Activated naive CD4-positive, alpha-beta T cell treated with anti-CD3 and anti-CD28 coated beads for 36 hours (primary cell): Measurements from ENCODE around the gene ULK2. TPM values are rescaled to one million over a fixed set of nuclear protein-coding genes. Genes with fewer than 3 reads are reported as not detected.

ENCODE experiments used
- CTCF ChIA-PET: fragments of 350-600 bp; sonication (Branson Sonifier 250); formaldehyde crosslinking; loops from one replicate; lab custom pipeline; 2021; ENCODE audit warnings: antibody characterized with exemption; lab: Charles Lee
- DNase-seq: peaks from one replicate; pipeline ENCODE4 v3.0.0-alpha.2; 2020
- H3K27ac Mint-ChIP-seq: one replicate; pipeline ENCODE4 v1.8.0; 2021; ENCODE audit warnings: mild to moderate bottlenecking, mixed read lengths
- H3K27me3 Mint-ChIP-seq: one replicate; pipeline ENCODE4 v1.8.0; 2021; ENCODE audit warnings: low read depth, mixed read lengths
- H3K36me3 Mint-ChIP-seq: one replicate; pipeline ENCODE4 v1.8.0; 2021; ENCODE audit warnings: low read depth, mixed read lengths
- H3K4me1 Mint-ChIP-seq: one replicate; pipeline ENCODE4 v1.8.0; 2021; ENCODE audit warnings: low read depth, mixed read lengths
- H3K4me3 Mint-ChIP-seq: one replicate; pipeline ENCODE4 v1.8.0; 2021; ENCODE audit warnings: mild to moderate bottlenecking, moderate library complexity, mixed read lengths
- H3K9me3 Mint-ChIP-seq: one replicate; pipeline ENCODE4 v1.8.0; 2021; ENCODE audit warnings: mixed read lengths
- intact Hi-C: fragments of 100-400 bp; cut with micrococcal nuclease; formaldehyde crosslinking; loops from one replicate; pipeline ENCODE4 v1.15.1; 2023
- total RNA-seq, 2 experiments: library from RNA; stranded (reverse); gene quantifications; one replicate each; pipeline ENCODE4 v1.2.3, GENCODE V29; 2021

ULK2 gene
- total RNA-seq, 2 experiments from 2014 or later: 10.2 to 10.3 TPM

- intact Hi-C loops: no loop called here
- Mint-ChIP-seq H3K4me3 (no peak overlapping the region), H3K36me3 (no peaks in the 10 kb centered on the region), H3K27me3 (peaks cover 4% of the 10 kb centered on the region), H3K27ac (no peak overlapping the region), H3K4me1 (peaks cover 6% of the 10 kb centered on the region), H3K9me3 (no peaks in the 10 kb centered on the region)
- DNase-seq: no peak
- CTCF ChIA-PET: interaction anchor here (1.2 kb wide), 2 partner anchors 11 to 16 kb away, joined by 3 to 4 read pairs; no protein-coding TSS in a partner anchor
Observed at GRCh38 chr17:19750835-19751234, 116.9 kb downstream of the ULK2 start.

GRCh38 chr17:19750020-19750572 lies 117.6 kb downstream of the ULK2 start:
- Mint-ChIP-seq H3K27me3 (peaks cover 4% of the 10 kb centered on the region), H3K9me3 (no peaks in the 10 kb centered on the region), H3K4me3 (no peak overlapping the region), H3K4me1 (peaks cover 6% of the 10 kb centered on the region), H3K36me3 (no peaks in the 10 kb centered on the region), H3K27ac (no peak overlapping the region)
- CTCF ChIA-PET: interaction anchor here (1.2 to 1.5 kb wide), 2 partner anchors 12 kb away, joined by 3 to 6 read pairs; no protein-coding TSS in a partner anchor
- intact Hi-C loops: no loop called here
- no peak for DNase-seq

GRCh38 chr17:19748807-19749193 lies 118.9 kb downstream of the ULK2 start:
- H3K9me3 Mint-ChIP-seq: no peaks in the 10 kb centered on the region
- DNase-seq: no peak
- peaks cover 4% of the 10 kb centered on the region for H3K27me3 Mint-ChIP-seq
- CTCF ChIA-PET: interaction anchor here (0.9 to 1.5 kb wide), 2 partner anchors 13 to 119 kb away, joined by 3 to 6 read pairs; no protein-coding TSS in a partner anchor
- intact Hi-C loops: loop anchor here (5.0 kb wide), 1 partner anchor 101 kb away; the partner anchor contains the start of gene ALDH3A2
- H3K27ac Mint-ChIP-seq: no peak overlapping the region
- H3K4me1 Mint-ChIP-seq: peaks cover 8% of the 10 kb centered on the region
- no peaks in the 10 kb centered on the region for H3K36me3 Mint-ChIP-seq
- H3K4me3 Mint-ChIP-seq: no peak overlapping the region

GRCh38 chr17:19747829-19748806 lies 119.6 kb downstream of the ULK2 start, which contains the start of gene ALDH3A1:
ALDH3A1 (minus strand) TSS chr17:19748298; CDS start chr17:19745129, 3,169 bp downstream.
- CTCF ChIA-PET: interaction anchor here (0.9 to 1.5 kb wide), 2 partner anchors 14 to 119 kb away, joined by 3 to 6 read pairs; no protein-coding TSS in a partner anchor
- H3K36me3 Mint-ChIP-seq: no peaks in the 10 kb centered on the region
- peaks cover 8% of the 10 kb centered on the region for H3K4me1 Mint-ChIP-seq
- H3K9me3 Mint-ChIP-seq: no peaks in the 10 kb centered on the region
- H3K4me3 Mint-ChIP-seq: no peak within 1 kb of the TSS
- intact Hi-C loops: loop anchor here (5.0 kb wide), 1 partner anchor 101 kb away; the partner anchor contains the start of gene ALDH3A2
- DNase-seq: no peak
- H3K27ac Mint-ChIP-seq: no peak within 1 kb of the TSS
- peaks cover 4% of the 10 kb centered on the region for H3K27me3 Mint-ChIP-seq

- Mint-ChIP-seq H3K9me3 (no peaks in the 10 kb centered on the region), H3K36me3 (no peaks in the 10 kb centered on the region), H3K4me3 (no peak overlapping the region), H3K4me1 (peaks cover 8% of the 10 kb centered on the region), H3K27ac (no peak overlapping the region), H3K27me3 (peaks cover 4% of the 10 kb centered on the region)
- CTCF ChIA-PET: interaction anchor here (0.6 to 0.7 kb wide), 3 partner anchors 17 to 52 kb away, joined by 3 to 4 read pairs (median 3); no protein-coding TSS in a partner anchor
- no peak for DNase-seq
- intact Hi-C loops: loop anchor here (5.0 kb wide), 1 partner anchor 100 kb away; the partner anchor contains the start of gene ALDH3A2
Observed at GRCh38 chr17:19747159-19747719, 120.5 kb downstream of the ULK2 start.

GRCh38 chr17:19746517-19746916 lies 121.2 kb downstream of the ULK2 start:
- intact Hi-C loops: loop anchor here (5.0 kb wide), 1 partner anchor 99 kb away; the partner anchor contains the start of gene ALDH3A2
- H3K27ac Mint-ChIP-seq: no peak overlapping the region
- CTCF ChIA-PET: interaction anchor here (0.6 to 0.7 kb wide), 3 partner anchors 18 to 51 kb away, joined by 3 to 4 read pairs (median 3); no protein-coding TSS in a partner anchor
- H3K4me3 Mint-ChIP-seq: no peak overlapping the region
- H3K36me3 Mint-ChIP-seq: no peaks in the 10 kb centered on the region
- H3K9me3 Mint-ChIP-seq: no peaks in the 10 kb centered on the region
- H3K27me3 Mint-ChIP-seq: peaks cover 4% of the 10 kb centered on the region
- H3K4me1 Mint-ChIP-seq: peaks cover 8% of the 10 kb centered on the region
- no peak for DNase-seq

GRCh38 chr17:19744922-19745757 lies 122.6 kb downstream of the ULK2 start:
- H3K9me3 Mint-ChIP-seq: no peaks in the 10 kb centered on the region
- peak overlapping the region; percentile 61 for H3K4me3 Mint-ChIP-seq
- intact Hi-C loops: loop anchor here (2.0 to 5.0 kb wide), 2 partner anchors 22 to 98 kb away; partner anchors contain the start of gene ALDH3A2
- DNase-seq: peak; percentile 94
- CTCF ChIA-PET: interaction anchor here (0.7 to 2.1 kb wide), 20 partner anchors 10 to 487 kb away, joined by 3 to 21 read pairs (median 4); partner anchors contain the start of gene ALDH3A2
- H3K27ac Mint-ChIP-seq: no peak overlapping the region
- peaks cover 6% of the 10 kb centered on the region for H3K4me1 Mint-ChIP-seq
- no peaks in the 10 kb centered on the region for H3K36me3 Mint-ChIP-seq
- H3K27me3 Mint-ChIP-seq: peaks cover 4% of the 10 kb centered on the region

GRCh38 chr17:19744492-19744891 lies 123.2 kb downstream of the ULK2 start:
- DNase-seq: no peak
- Mint-ChIP-seq H3K27me3 (peaks cover 3% of the 10 kb centered on the region), H3K27ac (no peak overlapping the region), H3K4me3 (peak overlapping the region; percentile 66), H3K9me3 (no peaks in the 10 kb centered on the region), H3K36me3 (no peaks in the 10 kb centered on the region), H3K4me1 (peaks cover 5% of the 10 kb centered on the region)
- CTCF ChIA-PET: interaction anchor here (0.7 to 2.1 kb wide), 17 partner anchors 10 to 487 kb away, joined by 3 to 21 read pairs (median 3); partner anchors contain the start of gene ALDH3A2
- intact Hi-C loops: loop anchor here (2.0 kb wide), 1 partner anchor 22 kb away; no protein-coding TSS in a partner anchor

- Mint-ChIP-seq H3K27ac (no peak overlapping the region), H3K27me3 (no peaks in the 10 kb centered on the region), H3K9me3 (no peaks in the 10 kb centered on the region), H3K4me3 (peak overlapping the region; percentile 34), H3K36me3 (no peaks in the 10 kb centered on the region), H3K4me1 (peaks cover 5% of the 10 kb centered on the region)
- CTCF ChIA-PET: interaction anchor here (0.6 to 1.2 kb wide), 4 partner anchors 19 to 47 kb away, joined by 3 to 5 read pairs (median 4); no protein-coding TSS in a partner anchor
- no peak for DNase-seq
- intact Hi-C loops: loop anchor here (2.0 kb wide), 1 partner anchor 23 kb away; no protein-coding TSS in a partner anchor
Observed at GRCh38 chr17:19743101-19744100, 124.3 kb downstream of the ULK2 start.

- H3K4me3 Mint-ChIP-seq: no peak overlapping the region
- no peak overlapping the region for H3K27ac Mint-ChIP-seq
- DNase-seq: no peak
- no peaks in the 10 kb centered on the region for H3K27me3 Mint-ChIP-seq
- no peaks in the 10 kb centered on the region for H3K9me3 Mint-ChIP-seq
- intact Hi-C loops: no loop called here
- H3K36me3 Mint-ChIP-seq: no peaks in the 10 kb centered on the region
- H3K4me1 Mint-ChIP-seq: peaks cover 5% of the 10 kb centered on the region
- CTCF ChIA-PET: interaction anchor here (0.7 to 1.2 kb wide), 2 partner anchors 19 to 24 kb away, joined by 4 to 5 read pairs; no protein-coding TSS in a partner anchor
Observed at GRCh38 chr17:19742495-19742894, 125.2 kb downstream of the ULK2 start.
